Fibroblast of mammary gland (primary cell): ENCODE results near the gene LINC01488.
A peak's percentile ranks its signal among the peaks of the same experiment; 100 is the strongest.

ENCODE experiments used
- DNase-seq: peaks from one replicate; pipeline ENCODE4 v3.0.0-alpha.2; 2010; ENCODE audit warnings: low read depth
- H3K4me3 ChIP-seq: 2 replicates; pipeline ENCODE4 v1.5.1; 2011; ENCODE audit warnings: low read depth, mild to moderate bottlenecking, low read length, moderate library complexity; ENCODE audit not compliant: control insufficient read depth
- TF ChIP-seq, protein P1 (sequence below): conservative IDR thresholded peaks from 2 replicates; pipeline ENCODE4 v1.5.1; 2011; ENCODE audit warnings: low read depth, low read length, inconsistent platforms; ENCODE audit not compliant: control insufficient read depth, insufficient read depth

Gene LINC01488

DNA sequence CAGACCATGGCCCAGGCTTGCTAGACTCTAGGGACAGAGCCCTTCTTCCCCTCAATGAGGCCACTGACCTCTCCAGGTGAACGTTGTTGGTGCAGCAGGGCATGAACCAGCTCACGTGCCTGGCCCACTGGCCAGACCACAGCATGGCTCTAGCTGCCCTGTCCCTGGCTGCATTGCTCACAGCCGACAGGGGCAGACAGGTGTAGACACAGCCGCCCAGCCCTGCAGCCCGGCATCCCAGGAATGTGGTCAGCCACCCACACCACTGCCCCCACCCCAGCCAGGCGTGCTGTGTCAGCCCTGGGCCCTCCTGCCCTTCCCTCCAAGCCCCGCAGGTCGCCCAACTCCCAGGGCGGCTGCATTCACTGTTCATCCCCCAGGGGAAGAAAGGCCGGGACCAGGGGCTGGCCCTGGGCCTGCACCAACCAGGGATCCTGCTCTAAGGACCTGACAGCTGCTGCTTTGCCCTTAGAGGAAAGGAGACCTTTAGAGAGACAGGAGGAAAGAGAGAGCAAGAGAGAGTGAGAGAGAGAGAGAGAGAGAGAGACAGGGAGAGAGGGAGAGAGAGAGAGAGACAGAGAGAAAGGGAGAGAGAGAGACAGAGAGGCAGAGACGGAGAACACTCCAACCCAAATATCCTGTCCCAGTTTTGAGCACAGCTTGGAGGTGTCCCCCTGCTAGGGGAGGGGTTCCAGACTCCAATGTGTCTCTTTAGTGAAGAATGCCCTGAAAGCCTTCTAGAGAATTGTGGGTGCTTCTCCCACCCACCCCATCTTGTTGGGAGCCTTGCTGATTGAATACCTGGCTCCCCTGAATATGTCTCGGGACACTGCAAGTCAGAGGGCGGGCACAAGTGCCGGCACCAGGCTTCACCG, 44.2 kb upstream of the LINC01488 start:
- no peak for DNase-seq
- H3K4me3 ChIP-seq, result no peak overlapping the region
- TF ChIP-seq, protein P1, sequence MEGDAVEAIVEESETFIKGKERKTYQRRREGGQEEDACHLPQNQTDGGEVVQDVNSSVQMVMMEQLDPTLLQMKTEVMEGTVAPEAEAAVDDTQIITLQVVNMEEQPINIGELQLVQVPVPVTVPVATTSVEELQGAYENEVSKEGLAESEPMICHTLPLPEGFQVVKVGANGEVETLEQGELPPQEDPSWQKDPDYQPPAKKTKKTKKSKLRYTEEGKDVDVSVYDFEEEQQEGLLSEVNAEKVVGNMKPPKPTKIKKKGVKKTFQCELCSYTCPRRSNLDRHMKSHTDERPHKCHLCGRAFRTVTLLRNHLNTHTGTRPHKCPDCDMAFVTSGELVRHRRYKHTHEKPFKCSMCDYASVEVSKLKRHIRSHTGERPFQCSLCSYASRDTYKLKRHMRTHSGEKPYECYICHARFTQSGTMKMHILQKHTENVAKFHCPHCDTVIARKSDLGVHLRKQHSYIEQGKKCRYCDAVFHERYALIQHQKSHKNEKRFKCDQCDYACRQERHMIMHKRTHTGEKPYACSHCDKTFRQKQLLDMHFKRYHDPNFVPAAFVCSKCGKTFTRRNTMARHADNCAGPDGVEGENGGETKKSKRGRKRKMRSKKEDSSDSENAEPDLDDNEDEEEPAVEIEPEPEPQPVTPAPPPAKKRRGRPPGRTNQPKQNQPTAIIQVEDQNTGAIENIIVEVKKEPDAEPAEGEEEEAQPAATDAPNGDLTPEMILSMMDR, result no peak

- no peak overlapping the region for H3K4me3 ChIP-seq
- TF ChIP-seq, protein P1, result no peak
- DNase-seq, result no peak
Measured at GRCh38 chr11:69437876-69438205, 43.6 kb upstream of the LINC01488 start.

DNA sequence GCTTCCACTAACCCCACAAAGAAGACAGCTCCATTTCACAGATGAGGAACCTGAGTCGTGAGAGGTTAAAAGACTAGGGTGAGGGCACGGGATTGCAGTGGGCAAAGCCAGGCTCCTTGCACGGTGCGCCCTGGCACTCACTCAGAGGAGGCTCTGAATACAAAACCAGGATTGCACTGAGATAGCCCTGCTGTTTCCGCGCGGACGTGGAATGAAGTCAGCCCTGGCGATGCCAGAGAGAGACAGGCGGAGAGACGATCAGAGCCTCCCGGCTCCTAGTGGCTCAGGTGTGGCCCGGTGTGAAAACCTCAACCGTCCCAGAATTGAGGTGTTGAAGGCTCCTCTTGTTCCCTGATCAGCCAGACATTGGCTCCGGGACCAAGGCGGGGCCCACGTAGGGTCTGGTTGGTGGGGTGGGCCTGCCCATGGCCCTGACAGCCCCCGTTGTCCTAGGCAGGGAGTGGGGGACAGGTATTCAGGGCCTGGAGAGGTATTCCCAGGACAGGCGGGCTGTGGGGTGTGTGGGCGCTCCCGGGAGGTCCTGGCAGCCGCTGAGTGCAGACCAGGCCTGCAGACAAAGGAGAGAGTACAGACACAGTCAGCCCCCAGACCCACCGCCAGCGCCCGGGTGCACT, 43.1 kb upstream of the LINC01488 start:
- no peak overlapping the region for H3K4me3 ChIP-seq
- no peak for DNase-seq
- TF ChIP-seq, protein P1, result no peak

GRCh38 chr11:69439127-69439526, 42.3 kb upstream of the LINC01488 start:
- H3K4me3 ChIP-seq, result no peak overlapping the region
- TF ChIP-seq, protein P1, result no peak
- DNase-seq, result no peak

GRCh38 chr11:69439651-69440464, 41.6 kb upstream of the LINC01488 start:
- DNase-seq, result peak; percentile 31
- H3K4me3 ChIP-seq, result no peak overlapping the region
- TF ChIP-seq, protein P1, result no peak

GRCh38 chr11:69440876-69441275, 40.6 kb upstream of the LINC01488 start:
- no peak overlapping the region for H3K4me3 ChIP-seq
- DNase-seq, result no peak
- TF ChIP-seq, protein P1, result no peak
